Body of pancreas (tissue), 4 donors: Measurements from ENCODE around the gene ZSCAN22.

Experiments
- POLR2A ChIP-seq, 3 donors: fragments of 450-650 bp; IDR thresholded peaks; one replicate each; pipeline ENCODE4 v1.6.1; 2016; ENCODE audit warnings: antibody characterized with exemption in 3 of 3, mild to moderate bottlenecking in 2 of 3
- TF ChIP-seq, protein P1 (sequence below), 7 experiments: fragments of 450-650 bp in 4 of 7; fragments of 200-600 bp in 3 of 7; sonication (generic) in 3 of 7; IDR thresholded peaks; one replicate each; pipeline ENCODE4 v1.5.1; 2016 to 2019; ENCODE audit warnings: antibody characterized with exemption in 7 of 7

DNA sequence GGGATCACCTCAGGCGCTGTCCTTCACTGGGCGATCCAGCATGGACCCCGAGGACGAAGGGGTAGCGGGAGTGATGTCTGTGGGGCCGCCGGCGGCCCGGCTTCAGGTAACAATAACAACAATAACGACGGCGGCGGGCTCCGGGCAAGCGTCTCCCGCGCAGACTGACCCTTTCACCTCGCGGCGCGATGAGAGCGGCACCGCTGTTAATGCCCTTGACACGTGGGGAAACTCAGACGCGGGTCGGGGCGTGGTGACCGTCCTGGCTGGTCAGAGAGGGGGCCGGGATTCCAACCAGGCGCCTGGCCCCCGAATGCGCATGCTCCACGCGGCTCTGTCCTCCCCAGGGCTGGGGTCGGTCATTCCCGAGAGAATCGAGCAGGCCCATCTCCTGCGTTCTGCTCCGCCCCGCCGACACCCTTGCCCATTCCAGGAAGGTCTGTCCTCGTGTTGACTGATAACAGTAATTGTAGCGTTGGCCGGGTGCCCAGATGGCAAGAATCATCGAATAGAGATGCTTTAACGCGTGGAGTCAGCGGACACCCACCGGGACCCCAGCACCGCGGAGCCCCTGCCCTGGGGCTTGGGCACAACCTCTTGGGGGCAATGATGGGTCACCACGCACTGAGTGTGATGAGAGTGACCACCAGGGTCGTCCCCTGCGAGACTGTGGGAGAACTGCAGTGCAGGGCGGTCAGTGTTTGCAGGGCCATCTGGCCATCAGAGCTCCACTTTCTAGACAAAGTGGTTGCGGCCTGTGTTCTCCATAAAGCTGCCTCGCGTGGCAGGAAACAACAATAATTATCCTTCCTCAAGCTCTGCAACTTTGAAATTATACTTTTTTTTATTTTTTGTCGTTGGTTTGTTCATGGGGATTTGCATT lies 47.5 kb upstream of the ZSCAN22 start:
- TF ChIP-seq, protein P1, sequence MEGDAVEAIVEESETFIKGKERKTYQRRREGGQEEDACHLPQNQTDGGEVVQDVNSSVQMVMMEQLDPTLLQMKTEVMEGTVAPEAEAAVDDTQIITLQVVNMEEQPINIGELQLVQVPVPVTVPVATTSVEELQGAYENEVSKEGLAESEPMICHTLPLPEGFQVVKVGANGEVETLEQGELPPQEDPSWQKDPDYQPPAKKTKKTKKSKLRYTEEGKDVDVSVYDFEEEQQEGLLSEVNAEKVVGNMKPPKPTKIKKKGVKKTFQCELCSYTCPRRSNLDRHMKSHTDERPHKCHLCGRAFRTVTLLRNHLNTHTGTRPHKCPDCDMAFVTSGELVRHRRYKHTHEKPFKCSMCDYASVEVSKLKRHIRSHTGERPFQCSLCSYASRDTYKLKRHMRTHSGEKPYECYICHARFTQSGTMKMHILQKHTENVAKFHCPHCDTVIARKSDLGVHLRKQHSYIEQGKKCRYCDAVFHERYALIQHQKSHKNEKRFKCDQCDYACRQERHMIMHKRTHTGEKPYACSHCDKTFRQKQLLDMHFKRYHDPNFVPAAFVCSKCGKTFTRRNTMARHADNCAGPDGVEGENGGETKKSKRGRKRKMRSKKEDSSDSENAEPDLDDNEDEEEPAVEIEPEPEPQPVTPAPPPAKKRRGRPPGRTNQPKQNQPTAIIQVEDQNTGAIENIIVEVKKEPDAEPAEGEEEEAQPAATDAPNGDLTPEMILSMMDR (IDR thresholded peaks at IDR 0.05), result no peak
- TF ChIP-seq POLR2A (IDR thresholded peaks at IDR 0.05), result no peak
